ENCODE measurements around the gene LRRC15. TPM values are rescaled to one million over a fixed set of nuclear protein-coding genes. Genes with fewer than 3 reads are reported as not detected.

Gene LRRC15
- total RNA-seq, 1 experiment from 2014 or later: not detected

GRCh38 chr3:194375473-194376240, 6.1 kb upstream of the LRRC15 start:
- no peak for TF ChIP-seq CTCF (IDR thresholded peaks at IDR 0.05; ENCODE audit: unreplicated experiment)
- H3K9me3 Mint-ChIP-seq (ENCODE audit: low read depth, unreplicated experiment): no peaks in the 10 kb centered on the region
- BruUV-seq (replicated peaks): no TSS peak
- CTCF ChIA-PET: no interaction called here
- peaks cover 97% of the 10 kb centered on the region for H3K27me3 Mint-ChIP-seq (ENCODE audit: unreplicated experiment)
- DNase-seq: no peak
- H3K4me1 Mint-ChIP-seq (ENCODE audit: low read depth, unreplicated experiment): no peaks in the 10 kb centered on the region
- H3K36me3 Mint-ChIP-seq (ENCODE audit: insufficient read depth, unreplicated experiment): no peaks in the 10 kb centered on the region
- H3K27ac Mint-ChIP-seq (ENCODE audit: unreplicated experiment): no peak overlapping the region
- intact Hi-C loops (cut with micrococcal nuclease; ENCODE audit: unreplicated experiment): no loop called here
- H3K4me3 Mint-ChIP-seq (ENCODE audit: low read depth, unreplicated experiment): no peak overlapping the region

- H3K27me3 Mint-ChIP-seq (ENCODE audit: unreplicated experiment): peaks cover 97% of the 10 kb centered on the region
- BruUV-seq (replicated peaks): no TSS peak
- no peak for DNase-seq
- no peak overlapping the region for H3K4me3 Mint-ChIP-seq (ENCODE audit: low read depth, unreplicated experiment)
- H3K36me3 Mint-ChIP-seq (ENCODE audit: insufficient read depth, unreplicated experiment): no peaks in the 10 kb centered on the region
- TF ChIP-seq CTCF (IDR thresholded peaks at IDR 0.05; ENCODE audit: unreplicated experiment): no peak
- H3K4me1 Mint-ChIP-seq (ENCODE audit: low read depth, unreplicated experiment): peaks cover 3% of the 10 kb centered on the region
- intact Hi-C loops (cut with micrococcal nuclease; ENCODE audit: unreplicated experiment): no loop called here
- no peak overlapping the region for H3K27ac Mint-ChIP-seq (ENCODE audit: unreplicated experiment)
- CTCF ChIA-PET: interaction anchor here (0.6 kb wide), 1 partner anchor 464 kb away, joined by 4 read pairs; no protein-coding TSS in a partner anchor
- H3K9me3 Mint-ChIP-seq (ENCODE audit: low read depth, unreplicated experiment): no peaks in the 10 kb centered on the region
These were observed 5.4 kb upstream of the LRRC15 start for GRCh38 chr3:194374935-194375334.

DNA sequence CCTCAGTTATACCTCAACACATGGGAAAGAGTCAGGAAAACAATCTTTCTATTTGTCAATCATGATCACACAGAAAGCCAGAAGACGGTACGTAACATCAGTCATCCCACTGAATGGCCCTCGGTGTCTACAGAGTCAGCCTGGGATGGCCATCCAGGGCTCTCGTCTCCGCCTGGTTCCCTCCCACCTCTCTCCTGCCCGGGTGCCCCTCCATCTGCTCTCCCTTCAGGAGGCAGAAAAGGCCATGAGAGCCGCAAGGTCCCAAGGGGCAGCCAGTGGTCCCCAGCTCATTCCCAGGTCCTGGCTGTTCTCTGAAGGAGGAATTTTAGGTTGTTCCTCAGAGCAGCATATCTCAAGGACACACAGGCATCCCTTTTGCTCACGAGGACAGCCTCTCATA, 4.4 kb upstream of the LRRC15 start:
- H3K27me3 Mint-ChIP-seq (ENCODE audit: unreplicated experiment): peaks cover 97% of the 10 kb centered on the region
- no peaks in the 10 kb centered on the region for H3K9me3 Mint-ChIP-seq (ENCODE audit: low read depth, unreplicated experiment)
- H3K27ac Mint-ChIP-seq (ENCODE audit: unreplicated experiment): no peak overlapping the region
- no TSS peak for BruUV-seq (replicated peaks)
- CTCF ChIA-PET: no interaction called here
- TF ChIP-seq CTCF (IDR thresholded peaks at IDR 0.05; ENCODE audit: unreplicated experiment): no peak
- H3K36me3 Mint-ChIP-seq (ENCODE audit: insufficient read depth, unreplicated experiment): no peaks in the 10 kb centered on the region
- intact Hi-C loops (cut with micrococcal nuclease; ENCODE audit: unreplicated experiment): no loop called here
- H3K4me1 Mint-ChIP-seq (ENCODE audit: low read depth, unreplicated experiment): peaks cover 12% of the 10 kb centered on the region
- no peak overlapping the region for H3K4me3 Mint-ChIP-seq (ENCODE audit: low read depth, unreplicated experiment)
- DNase-seq: no peak

- peaks cover 97% of the 10 kb centered on the region for H3K27me3 Mint-ChIP-seq (ENCODE audit: unreplicated experiment)
These were observed 3.5 kb upstream of the LRRC15 start for GRCh38 chr3:194373028-194373427.

More at GRCh38 chr3:194373028-194373427, 3.5 kb upstream of the LRRC15 start:
- no peaks in the 10 kb centered on the region for H3K36me3 Mint-ChIP-seq (ENCODE audit: insufficient read depth, unreplicated experiment)
- CTCF ChIA-PET: no interaction called here
- DNase-seq: no peak
- no peak overlapping the region for H3K4me3 Mint-ChIP-seq (ENCODE audit: low read depth, unreplicated experiment)
- intact Hi-C loops (cut with micrococcal nuclease; ENCODE audit: unreplicated experiment): no loop called here
- BruUV-seq (replicated peaks): no TSS peak
- TF ChIP-seq CTCF (IDR thresholded peaks at IDR 0.05; ENCODE audit: unreplicated experiment): no peak
- H3K4me1 Mint-ChIP-seq (ENCODE audit: low read depth, unreplicated experiment): peaks cover 12% of the 10 kb centered on the region
- H3K9me3 Mint-ChIP-seq (ENCODE audit: low read depth, unreplicated experiment): no peaks in the 10 kb centered on the region
- no peak overlapping the region for H3K27ac Mint-ChIP-seq (ENCODE audit: unreplicated experiment)

Data from Calu3 (cell line).